GM19372 (cell line): Measurements from ENCODE around the gene GPS1.

Source experiments
- ATAC-seq: cut with Tn5 transposase; IDR thresholded peaks from one replicate; pipeline ENCODE4 v1.9.1; 2021; ENCODE audit warnings: mild to moderate bottlenecking, low read depth, moderate library complexity; ENCODE audit not compliant: unreplicated experiment

Gene GPS1

DNA sequence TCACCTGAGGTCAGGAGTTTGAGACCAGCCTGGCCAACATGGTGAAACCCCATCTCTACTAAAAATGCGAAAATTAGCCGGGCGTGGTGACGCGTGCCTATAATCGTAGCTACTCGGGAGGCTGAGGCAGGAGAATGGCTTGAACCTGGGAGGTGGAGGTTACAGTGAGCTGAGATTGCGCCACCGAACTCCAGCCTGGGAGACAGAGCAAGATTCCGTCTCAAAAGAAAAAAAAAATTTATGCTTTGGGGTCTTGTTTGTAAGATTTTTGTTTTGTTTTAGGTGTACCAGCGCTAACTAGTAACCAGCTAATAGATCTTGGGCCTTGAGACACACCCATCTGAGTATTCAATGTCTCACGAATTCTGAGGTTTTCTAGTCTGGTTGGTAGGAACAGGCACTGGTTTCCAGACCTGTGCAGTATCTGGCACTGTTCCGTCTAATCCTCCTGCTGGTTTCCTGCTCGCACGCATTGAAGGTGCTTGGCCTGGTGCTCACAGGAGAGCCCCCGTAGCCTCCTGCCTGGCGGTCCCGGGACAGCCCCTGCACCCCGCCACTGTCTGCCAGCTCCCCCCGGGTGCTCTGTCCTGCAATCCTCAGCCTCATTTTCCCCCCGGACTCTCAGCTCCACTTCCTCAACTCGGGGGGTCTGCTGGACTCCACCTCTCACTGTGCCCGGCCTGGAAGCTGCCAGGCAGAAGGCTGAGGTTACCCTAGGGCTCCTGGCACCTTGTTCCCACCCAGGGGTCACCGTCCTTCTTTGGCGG is 24.5 kb downstream of the GPS1 start:
- ATAC-seq = no peak

DNA sequence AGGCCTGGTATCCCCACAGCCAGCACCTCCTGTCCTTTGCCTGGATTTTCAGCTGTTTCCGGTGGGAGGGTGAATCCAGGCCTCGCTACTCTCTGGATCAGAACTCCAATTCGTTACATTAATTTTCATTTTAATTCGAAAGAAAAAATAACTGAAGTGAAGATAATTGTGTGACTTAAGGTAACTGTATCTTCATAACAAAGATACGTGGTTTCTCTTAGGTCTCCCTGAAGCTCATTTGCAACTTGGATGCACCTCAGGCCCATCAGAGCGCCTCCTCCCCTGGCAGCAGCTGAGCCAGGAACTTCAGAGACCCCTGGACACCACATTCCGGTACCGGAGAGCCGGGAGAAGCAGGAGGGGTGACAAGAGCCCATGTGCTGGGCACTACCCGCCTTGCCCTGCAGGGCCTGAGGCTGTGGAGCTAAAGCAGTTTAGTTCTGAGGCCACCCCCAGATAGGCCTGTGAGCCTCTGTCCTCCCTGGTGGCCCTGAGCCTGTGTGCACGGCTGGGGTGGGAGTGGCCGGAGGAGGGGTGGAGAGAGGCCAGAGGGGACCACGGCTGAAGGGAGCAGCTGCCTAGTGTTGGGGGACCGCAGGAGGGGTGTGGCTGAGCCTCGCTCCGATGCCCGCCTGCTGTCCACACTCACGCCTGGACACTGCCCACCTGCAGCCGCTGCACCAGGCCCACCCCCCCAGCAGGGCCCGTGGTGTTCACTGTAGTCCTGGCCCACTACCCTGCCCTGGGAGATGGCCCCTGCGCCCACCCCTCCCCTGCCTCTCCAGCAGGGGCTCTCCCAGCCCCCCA is 25.3 kb downstream of the GPS1 start:
- ATAC-seq = no peak

DNA sequence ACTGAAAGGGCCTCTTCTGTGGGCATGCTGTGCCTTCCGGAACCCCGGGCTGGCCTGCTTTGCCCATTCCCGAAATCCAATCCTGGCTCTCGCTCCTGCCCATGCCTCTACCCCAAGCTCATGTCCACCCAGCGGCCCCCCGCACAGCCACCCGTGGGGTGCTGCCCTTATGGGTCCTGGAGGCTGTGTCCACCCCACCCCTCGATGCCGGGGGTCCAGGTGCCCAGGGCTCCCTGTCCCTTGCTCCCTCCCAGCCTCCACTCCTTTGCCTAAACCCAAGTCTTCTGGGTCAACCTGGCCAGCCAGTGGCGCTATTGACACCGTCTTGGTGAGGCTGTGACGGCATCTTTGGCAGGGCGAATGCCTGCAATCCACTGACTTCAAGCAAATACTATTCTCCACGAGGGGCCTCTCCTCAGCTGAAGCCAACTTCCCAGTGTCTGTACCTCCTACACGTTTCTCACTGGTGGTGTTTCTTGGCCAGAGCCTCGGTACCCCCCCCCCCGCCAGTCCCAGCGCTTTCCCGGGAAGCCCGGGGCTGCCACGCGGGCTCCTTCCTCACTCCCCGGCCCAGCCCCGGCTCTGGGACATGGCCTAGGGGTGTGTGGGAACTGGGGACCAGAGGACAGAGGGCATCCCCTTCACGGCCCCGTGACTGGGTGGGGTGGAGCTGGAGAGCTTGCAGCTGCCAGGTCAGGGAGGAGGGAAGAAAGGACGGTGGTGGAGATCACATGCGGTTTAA is 26.1 kb downstream of the GPS1 start:
- ATAC-seq = no peak

DNA sequence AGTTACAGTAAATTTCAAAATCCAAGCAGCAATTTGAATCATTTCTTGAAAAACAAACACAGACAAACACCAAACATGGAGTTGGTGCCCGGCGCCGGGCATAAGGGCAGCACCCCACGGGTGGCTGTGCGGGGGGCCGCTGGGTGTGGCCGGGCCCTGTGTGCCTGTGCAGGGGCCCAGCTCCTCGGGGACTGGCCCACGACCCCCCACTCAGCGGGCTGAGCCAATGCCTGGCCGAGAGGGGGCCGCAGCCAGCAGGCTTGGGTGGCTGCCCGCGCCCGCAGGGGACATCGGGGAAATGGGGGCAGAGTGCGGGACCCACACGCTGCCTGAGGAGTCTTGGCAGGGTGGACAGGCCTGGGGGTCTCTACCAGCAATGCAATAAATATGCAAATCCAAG is 26.7 kb downstream of the GPS1 start:
- no peak for ATAC-seq

DNA sequence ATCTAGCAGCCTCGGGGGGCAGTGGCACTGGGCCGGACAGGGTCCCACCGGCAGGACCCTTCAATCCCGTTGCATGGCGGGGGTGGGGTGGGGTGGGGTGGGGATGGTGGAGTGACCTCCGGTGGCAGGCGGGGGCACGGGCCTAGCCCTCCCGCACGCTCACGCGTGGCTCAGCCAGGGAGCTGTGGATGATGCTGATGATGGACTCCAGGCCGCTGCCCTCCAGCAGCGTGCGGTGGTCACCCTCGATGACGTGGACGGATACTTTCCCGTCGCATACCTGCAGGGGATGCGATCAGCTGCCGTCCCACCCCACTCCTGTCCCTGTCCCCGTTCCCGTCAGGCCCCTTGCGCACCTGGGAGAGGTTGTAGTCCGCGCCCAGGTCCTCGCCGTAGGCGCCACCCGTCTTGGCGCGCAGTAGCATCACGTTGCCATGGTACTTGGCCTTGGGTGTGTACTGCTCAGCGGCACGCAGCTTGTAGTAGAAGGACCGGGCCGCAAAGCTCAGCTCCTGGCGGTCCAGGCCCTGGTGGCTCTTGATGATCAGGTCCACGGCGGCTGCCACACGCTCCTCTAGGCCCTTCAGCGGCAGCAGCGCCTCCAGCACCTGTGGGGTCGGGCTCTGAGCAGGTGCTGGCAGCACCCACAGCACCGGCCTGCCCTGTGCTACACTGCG is 27.4 kb downstream of the GPS1 start:
- no peak for ATAC-seq

DNA sequence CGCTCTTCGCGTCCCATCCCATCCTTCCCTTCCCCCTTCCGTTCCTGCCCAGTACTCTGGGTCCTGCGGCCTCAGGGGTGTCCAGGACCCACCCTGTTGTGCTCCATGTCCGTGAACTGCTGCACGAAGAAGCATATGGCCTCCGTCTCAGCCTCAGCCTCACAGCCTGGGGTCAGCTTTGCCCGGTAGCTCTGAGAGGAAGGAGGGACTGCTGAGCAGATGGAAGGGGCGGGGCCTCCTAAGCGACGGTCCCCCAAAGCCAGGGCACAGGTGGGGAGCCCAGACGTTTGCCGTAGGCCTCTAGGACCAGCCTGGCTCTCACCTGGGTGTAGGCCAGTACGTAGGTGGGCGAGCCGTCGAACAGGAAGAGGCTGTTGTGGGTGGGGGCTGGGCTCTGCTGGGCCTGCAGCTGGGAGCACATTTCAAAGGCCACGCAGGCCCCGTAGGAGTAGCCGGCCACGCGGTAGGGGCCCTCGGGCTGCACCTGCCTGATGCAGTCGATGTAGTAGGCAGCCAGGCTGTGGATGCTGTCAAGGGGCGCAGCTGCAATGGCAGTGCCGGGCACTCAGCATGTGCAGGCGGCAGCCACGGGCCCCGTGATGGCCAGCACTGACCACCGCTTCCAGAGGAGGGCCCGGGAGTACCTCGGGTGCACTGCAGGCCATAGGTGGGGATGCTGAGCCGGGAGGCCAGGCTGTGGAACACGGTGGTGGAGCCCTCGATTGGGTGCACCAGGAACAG is 28.5 kb downstream of the GPS1 start:
- no peak for ATAC-seq

DNA sequence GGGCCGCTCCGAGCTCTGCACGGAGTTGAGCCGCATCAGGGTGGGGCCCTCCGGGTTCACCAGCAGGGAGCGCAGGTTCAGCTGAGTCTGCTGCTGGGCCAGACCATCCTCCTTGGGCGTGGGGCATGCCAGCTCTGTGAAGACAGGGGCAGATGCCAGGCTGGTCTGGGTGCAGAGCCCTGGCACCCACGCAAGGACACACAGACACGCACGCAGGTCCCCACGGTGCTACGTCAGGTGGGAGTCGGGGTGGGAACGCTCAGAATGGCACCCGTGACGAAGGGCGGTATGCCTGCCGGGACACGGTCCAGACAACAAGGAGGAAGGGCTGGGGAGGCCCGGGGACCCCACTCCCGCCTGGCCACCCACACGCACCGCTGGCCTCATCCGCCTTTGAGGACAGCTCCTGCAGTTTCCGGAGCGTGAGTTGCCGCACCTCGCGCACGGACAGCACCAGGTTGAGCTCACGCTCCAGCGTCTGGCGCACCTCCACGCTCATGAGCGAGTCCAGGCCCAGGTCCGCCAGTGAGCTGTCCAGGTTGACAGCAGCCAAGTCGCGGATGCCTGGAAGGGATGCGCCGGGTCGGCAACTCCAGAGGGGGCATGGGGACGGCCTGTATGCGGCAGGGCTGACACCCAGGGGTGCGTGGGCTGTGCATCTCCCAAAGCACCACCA is 29.2 kb downstream of the GPS1 start:
- ATAC-seq = no peak

DNA sequence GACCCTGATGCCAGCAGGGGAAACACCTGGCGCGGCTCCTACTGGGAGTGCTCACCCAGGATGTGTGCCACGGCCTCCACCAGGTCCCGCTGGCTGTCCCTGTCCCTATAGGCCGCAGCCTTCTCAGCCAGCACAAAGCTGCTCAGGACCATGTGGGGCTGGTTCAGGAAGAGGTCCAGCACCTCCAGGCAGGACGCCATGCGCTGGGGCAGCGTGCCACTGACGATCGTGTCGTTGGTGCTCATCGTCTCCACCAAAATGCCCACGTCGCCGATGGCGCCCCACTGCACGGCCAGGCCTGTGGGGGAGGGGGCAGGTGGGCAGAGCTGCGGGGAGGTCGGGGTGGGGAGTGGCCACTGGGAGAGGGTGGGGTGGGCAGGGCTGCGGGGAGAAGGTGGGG is 29.8 kb downstream of the GPS1 start:
- no peak for ATAC-seq

DNA sequence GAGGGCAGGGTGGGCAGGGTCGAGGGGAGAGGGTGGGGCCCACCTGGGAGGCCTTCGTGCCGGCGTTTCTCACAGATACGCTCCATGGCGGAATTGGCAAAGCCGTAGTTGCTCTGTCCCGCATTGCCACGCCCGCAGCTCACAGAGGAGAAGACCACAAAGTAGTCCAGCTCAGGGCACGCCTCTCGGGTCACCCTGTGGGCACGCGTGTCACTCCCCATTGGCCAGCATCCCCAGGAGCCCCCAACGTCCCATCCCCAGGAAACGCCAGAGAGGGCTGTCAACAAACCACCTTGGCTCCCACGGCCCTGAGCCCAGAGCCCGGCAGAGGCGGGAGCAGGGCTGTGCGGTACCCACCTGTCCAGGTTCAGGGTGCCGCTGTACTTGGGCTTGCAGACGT is 30.3 kb downstream of the GPS1 start:
- no peak for ATAC-seq

DNA sequence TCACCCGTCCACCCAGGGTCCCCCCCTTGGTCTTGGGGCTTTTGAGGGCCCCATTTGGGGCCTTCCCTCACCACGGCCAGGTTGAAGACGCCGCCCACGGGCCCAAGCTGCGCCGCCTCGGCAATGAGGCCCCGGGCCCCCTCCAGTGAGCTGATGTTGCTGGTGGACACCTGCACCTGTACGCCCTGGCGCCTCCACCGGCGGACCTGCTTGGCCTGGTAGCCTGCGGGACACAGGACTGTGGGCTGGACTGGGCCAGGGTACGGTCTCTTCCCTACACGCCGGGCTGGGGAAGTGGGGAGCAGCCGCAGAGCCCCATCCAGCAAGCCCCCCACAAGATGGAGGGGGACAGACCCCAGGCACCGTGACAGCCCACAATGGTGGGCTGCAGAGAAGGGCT is 30.8 kb downstream of the GPS1 start:
- no peak for ATAC-seq

DNA sequence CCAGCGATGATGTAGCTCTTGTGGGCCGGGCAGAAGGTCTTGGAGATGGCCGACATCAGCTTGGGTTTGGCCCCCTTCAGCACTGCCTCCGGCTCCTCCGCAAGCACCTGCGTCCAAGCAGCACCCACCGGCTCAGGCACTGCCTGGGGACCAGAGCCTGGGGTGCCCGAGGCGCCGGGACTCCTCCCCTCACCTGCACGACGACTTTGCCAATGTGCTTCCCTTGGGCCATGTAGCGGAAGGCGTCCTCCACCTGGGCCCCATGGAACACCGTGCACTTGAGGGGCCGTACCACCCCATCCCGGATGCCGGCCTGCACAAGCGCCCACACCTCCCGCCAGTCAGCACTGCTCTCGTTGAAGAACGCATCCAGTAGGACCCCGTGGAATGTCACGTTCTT is 31.3 kb downstream of the GPS1 start:
- no peak for ATAC-seq

DNA sequence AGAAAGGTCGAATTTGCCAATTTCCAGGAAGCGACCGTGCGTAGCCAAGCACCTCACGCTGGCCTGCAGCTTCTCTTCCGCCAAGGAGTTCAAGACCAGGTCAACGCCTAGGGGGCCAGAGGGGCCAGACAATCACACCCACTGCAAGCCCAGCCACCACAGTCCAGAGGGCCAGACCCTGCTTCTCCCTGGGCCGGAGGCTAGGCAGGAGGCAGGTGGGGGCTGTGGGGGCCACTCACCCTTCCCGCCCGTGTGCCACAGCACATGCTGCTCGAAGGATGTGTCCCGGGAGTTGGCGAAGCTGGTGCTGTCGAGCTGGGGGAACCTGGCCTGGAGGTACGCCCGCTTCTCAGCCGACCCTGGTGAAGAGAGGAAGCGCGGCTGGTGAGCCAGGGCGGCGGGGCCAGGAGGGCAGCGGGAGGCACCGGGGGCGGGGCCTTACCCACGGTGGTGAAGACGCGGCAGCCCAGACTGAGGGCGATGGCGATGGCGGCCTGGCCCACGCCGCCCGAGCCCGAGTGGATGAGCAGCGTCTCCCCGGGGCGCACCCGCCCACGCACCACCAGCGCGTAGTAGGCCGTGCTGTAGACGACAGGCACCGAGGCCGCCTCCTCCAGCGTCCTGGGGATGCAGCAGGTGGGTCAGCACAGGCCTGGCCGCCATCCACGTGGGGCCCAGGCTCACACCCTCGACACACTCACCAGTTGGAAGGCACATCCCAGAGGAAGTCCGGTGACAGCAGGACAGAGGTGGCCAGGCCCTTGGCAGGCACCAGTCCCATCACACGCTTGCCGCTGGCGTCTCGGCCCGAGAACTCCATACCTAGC is 32.0 kb downstream of the GPS1 start:
- no peak for ATAC-seq

DNA sequence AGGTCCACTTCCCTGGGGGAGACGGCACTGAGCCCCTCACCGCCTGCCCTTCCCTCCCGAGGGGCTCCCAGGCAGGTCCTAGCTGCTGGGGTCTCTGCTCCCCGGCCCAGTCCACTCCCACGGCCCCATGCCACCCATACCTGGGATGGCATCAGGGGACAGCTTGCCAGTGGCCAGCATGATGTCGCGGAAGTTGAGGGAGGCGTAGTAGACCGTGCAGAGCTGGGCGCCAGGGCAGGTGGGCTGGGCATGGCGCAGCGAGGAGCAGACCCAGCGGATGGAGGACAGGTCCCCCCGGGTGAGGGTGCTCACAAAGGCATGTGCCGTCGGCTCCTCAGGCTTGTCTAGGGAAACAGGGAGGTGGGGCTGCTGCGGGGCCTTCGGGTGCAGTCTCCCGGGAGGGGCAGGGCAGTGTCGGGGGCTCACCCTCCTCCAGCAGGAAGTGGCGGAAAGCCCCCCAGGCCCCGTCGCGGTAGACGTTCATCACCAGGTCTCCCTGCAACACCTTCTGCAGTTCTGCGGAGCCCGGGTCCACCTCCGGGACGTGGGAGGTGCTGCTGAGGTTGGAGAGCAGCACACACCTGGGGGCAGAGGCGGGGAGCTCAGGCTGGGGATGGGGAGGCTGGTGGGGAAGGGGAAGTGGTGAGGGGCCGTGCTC is 32.8 kb downstream of the GPS1 start:
- ATAC-seq = no peak

DNA sequence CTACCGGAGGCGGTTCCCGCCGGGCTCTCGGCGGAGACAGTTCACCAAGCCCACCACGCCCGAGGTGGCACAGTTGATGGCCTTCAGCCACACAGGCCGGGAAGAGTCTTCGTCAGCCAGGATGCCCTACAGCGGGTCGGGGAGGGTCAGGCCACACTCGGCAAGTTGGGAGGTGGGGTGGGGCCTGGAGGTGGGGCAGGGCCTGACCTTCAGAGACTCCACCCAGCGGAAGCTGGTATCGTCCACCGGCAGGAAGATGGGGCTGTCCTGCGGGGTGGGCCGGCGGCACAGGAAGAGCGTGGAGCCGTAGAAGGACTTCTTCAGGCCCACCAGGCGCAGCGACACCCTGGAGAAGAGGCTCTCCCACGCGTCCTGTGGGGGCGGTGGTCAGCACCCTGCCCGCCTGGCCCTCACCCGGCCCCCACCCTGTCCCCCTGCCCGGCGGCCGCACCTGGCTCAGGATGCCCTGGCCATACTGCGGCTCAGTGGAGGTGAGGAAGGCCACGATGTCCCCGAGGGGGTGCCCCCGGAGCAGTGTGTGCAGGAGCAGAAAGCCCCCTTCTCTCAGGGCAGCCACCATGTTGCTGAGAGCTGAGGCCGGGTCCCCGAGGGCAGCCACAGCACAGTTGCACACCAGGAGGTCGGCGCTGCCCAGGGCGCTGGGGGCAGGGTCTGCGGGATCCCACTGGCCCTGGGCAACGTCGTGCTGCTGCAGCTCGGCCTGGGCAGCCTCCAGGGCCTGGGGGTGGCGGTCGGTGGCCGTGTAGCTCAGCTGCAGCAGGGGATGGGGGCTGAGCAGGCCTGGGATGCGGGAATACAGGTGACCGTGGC is 33.5 kb downstream of the GPS1 start:
- ATAC-seq = no peak

DNA sequence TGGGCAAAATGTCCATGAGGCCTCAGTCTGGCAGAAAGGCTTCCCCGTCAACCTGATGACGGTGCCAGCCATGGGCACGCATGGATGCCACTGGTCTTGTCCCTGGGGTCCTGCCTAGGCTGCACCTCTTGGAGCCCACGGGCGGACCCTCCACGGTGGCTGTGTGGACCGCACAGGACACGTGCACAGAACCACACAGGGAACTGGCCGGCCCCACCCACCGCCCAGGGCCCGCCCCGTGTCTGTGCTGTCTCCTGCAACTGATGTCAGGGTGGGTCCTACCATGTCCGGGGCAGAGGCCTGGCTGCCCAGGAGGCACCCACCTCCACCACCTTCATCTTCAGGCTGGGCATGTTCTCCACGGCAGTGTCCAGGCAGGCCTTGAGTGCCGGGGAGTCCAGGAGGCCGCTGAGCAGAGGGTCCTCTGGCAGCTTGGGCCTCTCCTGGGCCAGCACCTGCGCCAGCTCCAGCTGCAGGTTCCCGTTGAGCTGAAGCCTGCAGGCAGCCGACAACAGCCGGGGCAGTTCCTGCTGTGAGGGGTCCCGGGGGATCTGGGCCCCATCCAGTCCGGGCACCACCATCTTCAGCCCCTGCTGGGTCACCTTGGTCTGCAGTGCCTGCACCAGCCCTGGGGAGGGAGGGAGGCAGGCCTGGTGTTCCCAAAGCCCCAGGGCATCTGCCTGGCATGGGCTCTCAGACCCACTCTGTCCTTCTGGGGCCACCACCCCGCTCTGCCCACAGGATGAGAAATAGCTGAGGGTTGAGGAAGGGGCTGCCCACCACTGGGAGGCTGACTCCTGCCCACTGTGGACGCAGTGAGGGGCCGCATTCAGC is 34.5 kb downstream of the GPS1 start:
- ATAC-seq = no peak
